Measurements from ENCODE around the gene SH3BGRL3.

GRCh38 chr1:26279456-26280332 lies at the start of gene SH3BGRL3:
- TF ChIP-seq CTCF (IDR thresholded peaks at IDR 0.05; ENCODE audit: low read depth, low read length, poor library complexity, severe bottlenecking): peak; percentile 65
- no peak for TF ChIP-seq EZH2phosphoT487 (IDR thresholded peaks at IDR 0.05; ENCODE audit: borderline replicate concordance, low read length)
